Lower leg skin (tissue), 3 donors: ENCODE measurements around the gene ZDHHC7.

ENCODE experiments used
- CTCF ChIP-seq, 3 donors: fragments of 450-650 bp; IDR thresholded peaks; one replicate each; pipeline ENCODE4 v1.5.1; 2016; ENCODE audit warnings: antibody characterized with exemption in 3 of 3, mild to moderate bottlenecking in 3 of 3, moderate library complexity in 2 of 3
- POLR2A ChIP-seq, 2 donors: fragments of 450-650 bp; IDR thresholded peaks; one replicate each; pipeline ENCODE4 v1.6.1; 2016 to 2017; ENCODE audit warnings: antibody characterized with exemption in 2 of 2, mild to moderate bottlenecking in 1 of 2, moderate library complexity in 1 of 2

- TF ChIP-seq CTCF (IDR thresholded peaks at IDR 0.05), result no peak
- TF ChIP-seq POLR2A (IDR thresholded peaks at IDR 0.05), result no peak
Observed at GRCh38 chr16:85040685-85041084, 29.4 kb upstream of the ZDHHC7 start.
